Ureter (tissue), 1 donor: ENCODE measurements around the gene RWDD2A. TPM values are rescaled to one million over a fixed set of nuclear protein-coding genes. Genes with fewer than 3 reads are reported as not detected.

ENCODE experiments used
- DNase-seq: peaks from one replicate; pipeline ENCODE4 v3.0.0-alpha.2; 2020; ENCODE audit warnings: low spot score
- total RNA-seq: library from RNA; stranded (reverse); gene quantifications from one replicate; pipeline ENCODE4 v1.2.4, GENCODE V29; 2023
- donor health status: DM: yes; HTN: yes; CAD: no.

RWDD2A gene
- total RNA-seq, 1 donor from 2014 or later, result 2.6 TPM

DNA sequence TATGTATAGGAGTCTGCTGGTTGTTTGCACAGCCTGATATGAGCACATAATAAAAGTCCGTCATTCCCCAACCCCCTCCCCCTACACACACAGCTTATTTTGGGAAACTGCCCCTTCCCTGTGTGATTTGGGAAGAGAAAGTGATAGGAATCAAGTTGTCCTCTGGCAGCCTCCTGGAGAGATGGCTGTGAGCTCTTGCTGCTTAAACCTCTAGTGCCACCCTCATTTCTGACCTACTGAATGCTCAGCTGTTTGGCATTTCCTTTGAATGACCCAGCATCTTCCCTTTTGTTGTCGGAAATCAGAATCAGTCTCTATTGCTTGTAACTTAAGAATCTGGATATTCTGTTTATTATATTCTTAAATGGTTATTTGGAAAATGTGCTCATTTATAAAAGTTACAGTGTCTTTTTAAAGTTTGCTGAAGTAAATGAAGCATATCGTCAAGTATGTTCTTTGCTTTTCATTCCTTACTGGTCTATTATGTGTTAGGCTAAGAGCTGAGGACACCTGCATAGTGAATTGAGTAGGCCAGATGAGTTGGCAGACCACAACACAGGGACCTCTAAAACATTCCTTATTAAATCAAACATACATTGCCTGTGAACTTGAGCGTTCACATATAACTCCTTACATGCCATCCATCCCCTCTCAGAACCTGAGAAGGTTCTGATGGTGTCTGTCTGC lies 5.5 kb downstream of the RWDD2A start:
- DNase-seq, result no peak

DNA sequence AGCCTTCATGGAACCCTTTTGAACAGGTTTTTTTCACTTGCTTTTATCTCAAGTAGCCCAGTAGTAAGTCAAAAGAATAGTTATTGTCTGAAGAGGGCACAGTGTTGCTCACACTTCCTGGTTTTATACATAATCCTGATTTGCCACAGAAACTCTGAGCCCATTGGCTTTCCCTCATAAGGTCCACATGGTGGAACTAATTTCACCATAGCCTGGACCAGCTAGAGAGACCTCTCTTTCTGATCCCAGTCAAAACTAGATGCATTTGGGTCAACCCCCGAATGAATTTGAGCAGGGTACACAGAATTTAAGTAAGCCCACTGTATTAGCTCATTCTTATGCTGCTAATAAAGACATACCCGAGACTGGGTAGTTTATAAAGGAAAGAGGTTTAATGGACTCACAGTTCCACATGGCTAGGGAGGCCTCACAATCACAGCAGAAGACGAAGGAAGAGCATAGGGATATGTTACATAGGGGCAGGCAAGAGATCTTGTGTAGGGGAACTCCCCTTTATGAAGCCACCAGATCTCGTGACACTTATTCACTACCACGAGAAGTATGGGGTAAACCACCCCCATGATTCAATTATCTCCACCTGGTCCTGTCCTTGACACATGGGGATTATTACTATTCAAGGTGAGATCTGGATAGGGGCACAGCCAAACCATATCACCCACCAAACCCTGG lies 6.2 kb downstream of the RWDD2A start:
- no peak for DNase-seq

GRCh38 chr6:83199863-83200225 lies 6.7 kb downstream of the RWDD2A start:
- DNase-seq, result no peak

- no peak for DNase-seq
Observed at GRCh38 chr6:83202031-83202430, 8.9 kb downstream of the RWDD2A start.

GRCh38 chr6:83215131-83216047 lies 22.2 kb downstream of the RWDD2A start:
- DNase-seq, result peak; percentile 56

GRCh38 chr6:83216806-83217205 lies 23.6 kb downstream of the RWDD2A start:
- DNase-seq, result no peak

DNA sequence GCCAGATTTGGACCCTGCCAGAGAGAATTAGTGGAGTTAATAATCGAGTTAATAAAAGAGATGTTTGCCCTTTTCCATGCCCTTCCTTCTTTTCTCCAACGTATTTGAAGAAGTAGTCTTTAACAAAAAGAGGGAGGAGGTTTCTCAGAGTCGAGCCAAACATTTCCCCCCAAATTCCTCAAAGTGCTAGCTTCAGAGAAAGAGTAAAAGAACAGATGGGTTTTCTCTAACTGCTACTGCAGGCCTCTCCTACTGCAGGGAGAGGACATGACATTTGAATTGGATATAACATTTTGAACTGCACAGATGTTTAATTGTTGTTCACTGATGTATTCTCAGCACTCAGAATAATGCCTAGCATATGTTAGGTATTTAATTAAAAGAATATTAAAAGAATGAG lies 25.5 kb downstream of the RWDD2A start:
- no peak for DNase-seq

GRCh38 chr6:83220121-83220520 lies 27.0 kb downstream of the RWDD2A start:
- no peak for DNase-seq

DNA sequence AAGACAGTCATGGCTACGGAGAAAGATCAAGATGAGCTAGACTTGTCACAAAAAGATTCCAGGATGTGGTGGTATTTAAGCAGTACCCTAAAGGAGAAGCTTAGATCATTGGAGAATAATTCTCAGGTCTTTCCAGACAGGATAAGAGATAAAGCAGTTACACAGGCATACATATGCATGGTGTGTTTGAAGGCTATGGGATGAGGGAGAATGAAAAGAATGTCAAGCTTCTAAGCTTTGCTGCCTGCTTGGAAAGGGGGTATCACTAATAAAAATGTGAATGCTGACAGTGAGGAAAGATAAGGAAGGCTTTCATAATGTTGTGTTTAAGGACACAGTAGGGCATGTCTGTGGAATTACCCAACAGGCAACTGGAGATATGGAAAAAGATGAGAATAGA lies 28.1 kb downstream of the RWDD2A start:
- no peak for DNase-seq

GRCh38 chr6:83221889-83222479 lies 28.8 kb downstream of the RWDD2A start:
- DNase-seq, result no peak

DNA sequence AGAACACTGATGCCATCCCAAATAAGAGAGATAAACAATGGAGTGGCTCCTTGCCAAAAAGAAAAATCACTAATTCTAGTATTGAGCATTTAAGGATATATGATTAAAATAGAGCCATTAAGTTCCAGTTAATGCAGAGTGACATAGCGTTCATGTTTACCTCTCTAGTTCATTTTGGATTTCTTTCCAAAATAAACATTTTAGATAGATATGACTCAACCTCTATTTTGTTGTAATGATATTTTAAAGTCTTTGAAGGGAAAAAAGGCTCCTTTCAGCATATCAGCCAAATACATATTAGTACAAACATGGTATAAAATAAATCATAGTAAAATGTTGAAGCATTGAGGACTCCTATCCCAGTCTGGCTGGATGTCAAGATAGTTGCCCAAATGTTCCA lies 33.4 kb downstream of the RWDD2A start:
- no peak for DNase-seq

DNA sequence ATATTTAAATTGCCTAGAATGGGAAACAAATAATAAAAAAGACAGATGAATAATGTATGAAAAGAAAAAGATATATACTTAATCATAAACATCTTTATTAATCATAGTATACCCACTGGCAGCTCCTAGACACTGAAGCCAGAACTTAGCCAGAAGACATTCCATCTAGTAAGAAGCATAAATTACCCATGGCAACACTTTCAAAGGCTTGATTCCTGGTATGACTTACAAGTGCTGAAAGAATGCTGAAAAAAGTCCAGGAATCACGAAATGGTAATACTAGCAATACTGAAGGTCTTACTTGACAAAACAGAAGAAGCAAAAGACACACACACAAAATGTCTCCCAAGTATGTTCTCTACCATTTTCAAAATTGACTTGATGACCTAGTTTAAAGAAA lies 38.0 kb downstream of the RWDD2A start:
- DNase-seq, result no peak

GRCh38 chr6:83247471-83247870 lies 54.3 kb downstream of the RWDD2A start:
- no peak for DNase-seq

Other genes starting within 250 kb of the RWDD2A start
- 6.5 TPM for gene UBE3D, start 127.5 kb upstream of the RWDD2A start, total RNA-seq
- 43.1 TPM for gene DOP1A, start 125.7 kb upstream of the RWDD2A start, total RNA-seq
- gene PGM3, start 92 bp upstream of the RWDD2A start, total RNA-seq, result 25.3 TPM
- 10.1 TPM for gene ME1, start 237.7 kb downstream of the RWDD2A start, total RNA-seq